ENCODE results near the gene CEBPG. TPM values are rescaled to one million over a fixed set of nuclear protein-coding genes. Genes with fewer than 3 reads are reported as not detected.

CEBPG gene
- total RNA-seq, result 10 to 100 TPM in 4 of 5 donors, 1 to 10 TPM in 1; 4.7 to 40.9 (median 19.4) TPM
- 10 to 100 TPM; 13.8 to 29.9 (median 16.5) TPM for polyA plus RNA-seq
- long read RNA-seq, donor 1, full-length matches to known transcripts, result 10 of 10 reads
- long read RNA-seq, donor 1, partial matches to known transcripts, result 0 of 10 reads
- long read RNA-seq, donor 1, other reads (novel, unspliced or antisense), result 0 of 10 reads
- long read RNA-seq, donor 2, full-length matches to known transcripts, result 24 of 30 reads
- long read RNA-seq, donor 2, partial matches to known transcripts, result 6 of 30 reads
- long read RNA-seq, donor 2, other reads (novel, unspliced or antisense), result 0 of 30 reads
- long read RNA-seq, donor 3, full-length matches to known transcripts, result 4 of 9 reads
- long read RNA-seq, donor 3, partial matches to known transcripts, result 5 of 9 reads
- long read RNA-seq, donor 3, other reads (novel, unspliced or antisense), result 0 of 9 reads
- long read RNA-seq, donor 4, result 0 reads
- long read RNA-seq, donor 5, full-length matches to known transcripts, result 15 of 15 reads
- long read RNA-seq, donor 5, partial matches to known transcripts, result 0 of 15 reads
- long read RNA-seq, donor 5, other reads (novel, unspliced or antisense), result 0 of 15 reads
- long read RNA-seq, donor 6, full-length matches to known transcripts, result 13 of 13 reads
- long read RNA-seq, donor 6, partial matches to known transcripts, result 0 of 13 reads
- long read RNA-seq, donor 6, other reads (novel, unspliced or antisense), result 0 of 13 reads
- long read RNA-seq, donor 7, full-length matches to known transcripts, result 24 of 36 reads
- long read RNA-seq, donor 7, partial matches to known transcripts, result 12 of 36 reads
- long read RNA-seq, donor 7, other reads (novel, unspliced or antisense), result 0 of 36 reads
- long read RNA-seq, donor 8, full-length matches to known transcripts, result 8 of 8 reads
- long read RNA-seq, donor 8, partial matches to known transcripts, result 0 of 8 reads
- long read RNA-seq, donor 8, other reads (novel, unspliced or antisense), result 0 of 8 reads
- long read RNA-seq, donor 9, full-length matches to known transcripts, result 8 of 8 reads
- long read RNA-seq, donor 9, partial matches to known transcripts, result 0 of 8 reads
- long read RNA-seq, donor 9, other reads (novel, unspliced or antisense), result 0 of 8 reads
- long read RNA-seq, donor 10, full-length matches to known transcripts, result 8 of 8 reads
- long read RNA-seq, donor 10, partial matches to known transcripts, result 0 of 8 reads
- long read RNA-seq, donor 10, other reads (novel, unspliced or antisense), result 0 of 8 reads

- peaks cover 20 to 55% (median 44%) of the 10 kb centered on the region in 4 donors for H3K4me1 ChIP-seq
- intact Hi-C loops (cut with DNase I; ENCODE audit: low total_unique reads), result no loop called here
Measured at GRCh38 chr19:33373453-33374235, at the start of gene CEBPG. CEBPG (plus strand) TSS chr19:33373709; CDS start chr19:33379240, 5,531 bp downstream.

GRCh38 chr19:33324628-33325027 lies 48.9 kb upstream of the CEBPG start:
- intact Hi-C loops (cut with DNase I; ENCODE audit: low total_unique reads), result no loop called here
- H3K4me3 ChIP-seq, result no peak overlapping the region
- peaks cover 0 to 19% (median 5%) of the 10 kb centered on the region in 4 donors for H3K9me3 ChIP-seq
- H3K4me1 ChIP-seq, result no peaks in the 10 kb centered on the region
- TF ChIP-seq POLR2AphosphoS5 (IDR thresholded peaks at IDR 0.05) (no peak), CTCF (IDR thresholded peaks at IDR 0.05) (no peak)
- no peak overlapping the region for H3K27ac ChIP-seq
- DNase-seq, result no peak
- H3K27me3 ChIP-seq, result peaks cover 0 to 9% (median 0%) of the 10 kb centered on the region in 3 donors
- 62 to 73% (median 66%) methylated on average over 3 of the region's 3 CpGs for WGBS, 5 donors
- no peaks in the 10 kb centered on the region for H3K36me3 ChIP-seq

More at GRCh38 chr19:33373453-33374235, at the start of gene CEBPG:
- TF ChIP-seq POLR2AphosphoS5 (IDR thresholded peaks at IDR 0.05), result peak; percentile 37 to 69 (median 66)
- peak in 2 of 7 experiments; percentile 8 to 31 for TF ChIP-seq CTCF (IDR thresholded peaks at IDR 0.05)
- no peak for TF ChIP-seq POLR2A (IDR thresholded peaks at IDR 0.05)
- WGBS, 5 donors, result 0 to 1% (median 0%) methylated on average over 7 to 115 of the region's 118 CpGs
- Histone ChIP-seq H3K4me3 (peak within 1 kb of the TSS; percentile 62 to 97 (median 79)), H3K9me3 (no peaks in the 10 kb centered on the region), H3K36me3 (peaks cover 0 to 2% (median 0%) of the 10 kb centered on the region in 4 donors), H3K27me3 (no peaks in the 10 kb centered on the region), H3K27ac (peak within 1 kb of the TSS; percentile 94 to 99 (median 98))
- peak; percentile 95 to 97 for DNase-seq

GRCh38 chr19:33325920-33326319 lies 47.6 kb upstream of the CEBPG start:
- TF ChIP-seq CTCF (IDR thresholded peaks at IDR 0.05), result no peak
- TF ChIP-seq EP300 (IDR thresholded peaks at IDR 0.05), result no peak
- TF ChIP-seq POLR2A (IDR thresholded peaks at IDR 0.05), result no peak
- TF ChIP-seq POLR2AphosphoS5 (IDR thresholded peaks at IDR 0.05), result no peak
- Histone ChIP-seq H3K4me3 (no peak overlapping the region), H3K4me1 (no peaks in the 10 kb centered on the region), H3K27me3 (peaks cover 0 to 9% (median 0%) of the 10 kb centered on the region in 3 donors), H3K27ac (no peak overlapping the region), H3K36me3 (no peaks in the 10 kb centered on the region), H3K9me3 (peaks cover 0 to 19% (median 5%) of the 10 kb centered on the region in 4 donors)
- 63 to 77% (median 74%) methylated on average over 5 of the region's 5 CpGs for WGBS, 5 donors
- DNase-seq, result peak in 1 of 2 donors; percentile 23
- intact Hi-C loops (cut with DNase I; ENCODE audit: low total_unique reads), result no loop called here

All from stomach (tissue), 19 donors.